Jurkat, Clone E6-1 (cell line): Measurements from ENCODE around the gene TPK1.
A peak's percentile ranks its signal among the peaks of the same experiment; 100 is the strongest.
"Not testable (repeated sequence)": the region's sequence is repeated elsewhere in the genome, so short reads cannot be mapped to it uniquely, and the experiment has no call there.

Experiments
- DNase-seq: peaks from one replicate; pipeline ENCODE4 v3.0.0-alpha.2; 2011; ENCODE audit warnings: low read depth, low spot score
- H3K4me3 ChIP-seq: 2 replicates; pipeline ENCODE4 v1.5.1; 2011; ENCODE audit warnings: mild to moderate bottlenecking, low read length, control low read depth, moderate library complexity

The TPK1 gene

GRCh38 chr7:144827621-144828020 lies 8.2 kb downstream of the TPK1 start:
- no peak for DNase-seq
- no peak overlapping the region for H3K4me3 ChIP-seq

- no peak overlapping the region for H3K4me3 ChIP-seq
- DNase-seq: no peak
Observed at GRCh38 chr7:144826208-144826607, 9.6 kb downstream of the TPK1 start.

DNA sequence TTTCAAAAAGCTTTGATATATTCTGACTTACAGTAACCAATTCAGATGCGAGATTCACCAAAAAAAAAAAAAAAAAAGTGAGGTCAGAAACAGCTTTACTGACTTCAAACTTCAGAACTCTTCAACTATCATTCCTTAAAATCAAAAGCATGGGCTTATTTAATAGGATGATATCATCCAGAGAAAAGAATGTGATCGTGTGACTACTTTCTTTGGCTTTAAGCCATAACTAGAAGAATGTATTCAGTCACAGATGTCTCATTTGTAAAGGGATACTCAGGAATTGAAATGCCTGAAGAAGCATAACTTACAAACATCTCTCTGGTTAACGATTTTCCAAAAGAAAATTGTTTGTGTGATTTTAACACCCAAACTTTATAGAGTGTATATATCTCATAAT lies 11.5 kb downstream of the TPK1 start:
- no peak overlapping the region for H3K4me3 ChIP-seq
- no peak for DNase-seq

DNA sequence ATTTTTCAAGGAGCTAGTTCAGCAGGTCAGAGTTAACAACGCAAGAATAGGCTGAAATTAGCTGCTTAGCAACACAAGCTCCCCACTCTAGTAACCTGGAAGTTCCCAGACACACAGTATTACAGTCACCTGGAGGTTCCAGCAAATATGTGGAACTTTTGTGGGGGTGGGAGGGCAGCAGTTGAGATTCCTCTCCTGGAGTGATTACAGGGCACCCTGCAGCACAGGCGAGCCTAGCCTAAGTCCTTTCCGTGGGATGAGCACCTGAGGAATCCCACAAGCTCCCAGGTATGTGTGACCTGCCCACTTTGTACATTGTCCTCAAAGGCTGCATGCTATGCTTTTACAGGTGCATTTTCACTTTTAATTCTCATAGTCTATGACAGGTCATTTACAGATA lies 13.6 kb downstream of the TPK1 start:
- H3K4me3 ChIP-seq: no peak overlapping the region
- no peak for DNase-seq

DNA sequence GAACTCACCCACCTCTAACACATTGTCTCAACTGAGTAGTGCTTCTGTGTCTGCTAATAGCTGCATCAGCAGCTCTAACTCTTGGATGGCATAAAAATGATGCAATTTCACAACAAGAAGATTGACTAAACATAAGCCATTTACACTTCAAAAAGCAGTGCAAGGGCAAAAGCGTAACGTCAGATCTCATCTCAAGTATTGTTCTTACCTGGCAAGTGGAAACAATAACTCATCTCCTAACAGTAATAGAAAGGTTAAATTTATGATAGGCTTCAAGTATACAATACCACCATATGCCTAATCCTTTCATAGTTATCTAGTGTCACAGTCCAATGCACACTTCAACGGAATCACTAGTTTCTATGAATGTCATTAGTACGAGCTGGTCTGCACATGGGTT lies 14.8 kb downstream of the TPK1 start:
- DNase-seq: no peak

DNA sequence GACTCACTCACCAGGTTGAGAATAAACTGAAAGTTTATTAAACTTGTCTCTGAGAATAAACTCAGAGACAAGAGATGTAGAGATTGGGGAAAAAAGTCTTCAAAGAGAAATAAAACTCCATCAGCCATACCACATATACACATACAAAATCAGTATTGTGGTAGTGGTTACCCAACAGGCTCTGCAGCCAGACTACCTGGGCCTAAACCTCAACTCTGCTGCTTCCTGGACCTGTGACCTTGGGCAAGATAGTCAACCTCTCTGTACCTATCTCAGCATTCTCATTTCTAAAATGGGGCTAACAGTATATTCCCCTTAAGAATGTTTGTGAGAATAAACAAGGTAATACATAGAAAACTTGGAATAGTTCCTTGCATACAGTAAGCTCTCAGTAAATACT lies 15.3 kb downstream of the TPK1 start:
- no peak overlapping the region for H3K4me3 ChIP-seq
- no peak for DNase-seq

More for the DNA sequence above, 14.8 kb downstream of the TPK1 start:
- H3K4me3 ChIP-seq: no peak overlapping the region

GRCh38 chr7:144819566-144819965 lies 16.3 kb downstream of the TPK1 start:
- no peak overlapping the region for H3K4me3 ChIP-seq
- no peak for DNase-seq

DNA sequence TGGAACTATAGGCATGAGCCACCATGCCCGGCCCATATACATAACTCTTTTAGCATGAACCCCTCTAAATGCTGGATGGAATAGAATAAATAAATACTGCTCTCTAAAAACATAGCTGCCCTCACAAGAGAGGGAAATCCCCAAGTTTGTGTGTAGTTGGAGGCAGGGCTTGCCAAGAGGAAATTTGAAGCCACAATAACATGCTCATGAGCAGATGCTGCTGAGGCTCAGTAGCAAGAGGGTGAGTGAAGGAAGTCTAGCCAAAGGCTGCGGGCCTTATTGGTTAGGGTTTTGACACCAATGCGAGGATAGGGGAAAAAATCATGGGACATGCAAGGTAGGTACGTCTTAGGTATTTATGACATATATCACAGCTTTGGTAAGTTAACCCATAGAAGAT lies 17.3 kb downstream of the TPK1 start:
- H3K4me3 ChIP-seq: no peak overlapping the region
- no peak for DNase-seq

DNA sequence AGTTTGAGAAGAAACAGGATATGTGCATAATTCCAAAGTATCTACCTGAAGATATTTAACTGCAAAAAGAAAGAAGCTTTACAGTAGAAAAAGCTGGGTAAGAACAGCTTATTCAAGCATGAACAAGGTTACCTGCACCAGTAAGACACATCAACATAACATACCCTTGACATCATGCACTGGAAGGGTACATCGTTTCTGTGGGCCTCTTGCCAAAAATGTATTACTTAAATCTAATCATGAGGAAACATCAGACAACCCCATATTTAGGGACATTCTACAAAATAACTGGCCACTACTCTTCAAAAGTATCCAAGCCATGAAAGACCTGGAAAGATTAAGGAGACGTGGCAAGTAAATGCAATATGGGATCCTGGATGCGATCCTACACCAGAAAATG lies 18.9 kb downstream of the TPK1 start:
- DNase-seq: no peak
- no peak overlapping the region for H3K4me3 ChIP-seq

DNA sequence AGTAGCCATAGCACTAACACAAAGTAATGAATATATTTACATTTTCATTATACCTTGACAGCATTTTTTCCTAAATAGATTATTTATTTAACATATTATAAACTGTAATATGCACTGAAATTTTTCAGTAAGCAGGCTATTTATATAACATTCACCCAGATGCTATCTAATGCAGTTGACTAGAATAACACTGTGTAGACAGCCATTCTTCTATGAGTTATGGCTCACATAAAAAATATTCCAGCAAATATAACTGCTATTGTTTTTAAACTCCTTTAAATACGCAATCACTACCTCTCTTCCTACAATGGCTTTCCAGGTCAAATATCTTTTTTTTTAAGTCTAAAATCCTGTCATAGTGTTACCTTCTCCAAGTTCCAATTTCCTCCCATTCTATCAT lies 21.6 kb downstream of the TPK1 start:
- no peak for DNase-seq
- no peak overlapping the region for H3K4me3 ChIP-seq

GRCh38 chr7:144812379-144813283 lies 23.2 kb downstream of the TPK1 start:
- H3K4me3 ChIP-seq: no peak overlapping the region
- DNase-seq: peak; percentile 56

GRCh38 chr7:144805627-144806239 lies 30.1 kb downstream of the TPK1 start:
- no peak for DNase-seq
- no peak overlapping the region for H3K4me3 ChIP-seq

DNA sequence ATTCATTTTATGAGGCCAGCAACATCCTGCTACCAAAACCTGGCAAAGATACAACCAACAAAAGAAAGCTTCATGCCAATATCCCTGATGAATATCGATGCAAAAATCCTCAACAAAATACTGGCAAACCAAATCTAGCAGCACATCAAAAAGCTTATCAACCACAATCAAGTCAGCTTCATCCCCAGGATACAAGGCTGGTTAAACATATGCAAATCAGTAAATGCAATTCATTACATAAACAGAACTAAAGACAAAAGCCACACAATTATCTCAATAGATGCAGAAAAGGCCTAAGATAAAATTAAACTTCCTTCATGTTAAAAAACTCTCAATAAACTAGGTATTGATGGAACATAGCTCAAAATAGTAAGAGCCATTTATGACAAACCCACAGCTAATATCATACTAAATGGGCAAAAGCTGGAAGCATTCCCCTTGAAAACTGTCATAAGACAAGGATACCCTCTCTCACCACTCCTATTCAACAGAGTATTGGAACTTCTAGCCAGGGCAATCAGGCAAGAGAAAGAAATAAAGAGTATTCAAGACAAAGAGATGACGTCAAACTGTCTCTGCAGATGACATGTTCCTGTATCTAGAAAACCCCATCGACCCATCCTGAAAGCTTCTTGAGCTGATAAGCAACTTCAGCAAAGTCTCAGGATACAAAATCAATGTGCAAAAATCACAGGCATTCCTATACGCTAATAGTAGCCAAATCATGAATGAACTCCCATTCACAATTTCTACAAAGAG lies 35.0 kb downstream of the TPK1 start:
- H3K4me3 ChIP-seq, DNase-seq: not testable (repeated sequence)

- H3K4me3 ChIP-seq: no peak overlapping the region
- no peak for DNase-seq
Observed at GRCh38 chr7:144796919-144797318, 38.9 kb downstream of the TPK1 start.

- no peak overlapping the region for H3K4me3 ChIP-seq
- DNase-seq: no peak
Observed at GRCh38 chr7:144792050-144792449, 43.8 kb downstream of the TPK1 start.

DNA sequence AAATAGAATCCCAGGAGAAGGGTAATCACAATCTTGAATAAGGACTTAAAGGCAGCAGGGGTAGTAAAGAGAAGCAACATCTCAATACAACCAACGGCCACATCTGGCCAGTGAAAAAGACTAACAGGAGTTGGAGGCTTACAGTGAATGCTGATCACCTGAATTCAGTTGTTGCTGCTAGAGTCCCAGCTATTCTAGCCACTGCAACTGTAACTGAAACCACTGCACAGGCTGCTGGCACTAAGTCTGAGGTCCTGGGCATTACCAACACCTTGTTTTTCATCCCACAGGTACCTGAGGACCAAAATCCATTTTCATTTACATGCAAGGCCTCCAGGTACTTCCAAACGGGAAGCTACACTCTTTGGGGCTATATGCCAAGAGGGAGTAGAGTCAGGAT lies 44.4 kb downstream of the TPK1 start:
- no peak overlapping the region for H3K4me3 ChIP-seq
- DNase-seq: no peak

- no peak for DNase-seq
Observed at GRCh38 chr7:144787127-144787526, 48.7 kb downstream of the TPK1 start.

DNA sequence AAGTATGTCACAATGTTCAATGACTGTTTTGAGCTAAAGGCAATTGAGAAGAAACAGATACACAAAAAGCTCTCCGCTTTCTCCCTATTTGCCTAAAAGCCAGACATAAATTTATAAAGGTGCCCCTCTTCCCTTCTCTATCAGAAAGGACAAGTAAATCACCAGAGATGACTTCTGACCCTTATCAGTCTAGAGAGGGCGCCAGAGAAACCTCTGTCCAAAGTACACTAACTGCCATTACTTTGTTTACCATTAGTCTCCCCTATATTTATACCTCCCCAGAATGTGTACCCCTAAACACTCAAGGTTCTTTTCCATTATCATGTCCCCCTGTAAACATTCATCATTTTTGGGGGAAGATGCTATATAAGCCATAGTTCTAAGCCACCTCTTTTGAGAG lies 49.3 kb downstream of the TPK1 start:
- DNase-seq: no peak

More at GRCh38 chr7:144787127-144787526, 48.7 kb downstream of the TPK1 start:
- H3K4me3 ChIP-seq: no peak overlapping the region

DNA sequence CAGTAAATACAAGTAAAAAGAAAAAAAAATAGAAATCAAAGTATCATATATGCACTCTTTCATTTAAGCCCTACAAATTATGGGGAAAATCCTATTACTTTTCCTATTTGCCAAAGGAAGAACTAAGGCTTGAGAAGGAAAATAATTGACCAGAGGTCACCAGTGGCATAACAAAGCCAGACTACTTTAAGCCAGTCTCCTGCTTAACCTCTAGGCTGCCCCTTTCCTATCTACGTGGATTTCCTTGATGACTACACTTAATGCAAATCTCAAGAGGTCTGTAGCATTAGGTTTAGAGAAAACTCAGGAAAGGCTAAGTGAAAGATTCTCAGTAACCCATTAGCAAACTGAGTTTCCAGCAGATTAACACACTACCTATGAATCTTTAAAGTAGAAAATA lies 49.8 kb downstream of the TPK1 start:
- no peak overlapping the region for H3K4me3 ChIP-seq
- DNase-seq: no peak

More for the DNA sequence above, 49.3 kb downstream of the TPK1 start:
- no peak overlapping the region for H3K4me3 ChIP-seq

DNA sequence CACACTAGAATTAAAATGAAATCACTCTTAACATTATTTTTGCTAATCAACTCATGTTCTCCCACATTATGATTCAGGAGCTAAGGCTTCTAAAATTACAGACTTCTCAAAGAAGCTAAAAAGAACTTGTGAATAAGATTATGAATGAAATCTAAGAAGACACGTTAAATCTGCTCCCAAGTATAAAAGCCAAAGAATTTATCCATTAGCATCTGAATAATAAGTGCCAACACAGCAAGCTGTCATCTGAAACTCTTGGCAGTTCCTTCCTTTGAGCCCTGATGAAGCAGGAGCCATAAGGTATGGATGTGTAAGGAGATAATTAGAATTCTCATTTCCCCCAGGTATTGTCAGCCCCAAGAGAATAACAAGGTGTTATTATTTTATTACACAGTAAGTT lies 50.3 kb downstream of the TPK1 start:
- no peak overlapping the region for H3K4me3 ChIP-seq
- DNase-seq: no peak
